ENCODE data around the gene CCDC97. TPM values are rescaled to one million over a fixed set of nuclear protein-coding genes. Genes with fewer than 3 reads are reported as not detected.
A peak's percentile ranks its signal among the peaks of the same experiment; 100 is the strongest.

Gene CCDC97
- total and polyA plus RNA-seq, 2 experiments from 2014 or later: 15.1 to 24.4 TPM

- no peaks in the 10 kb centered on the region for H3K9me2 ChIP-seq (replicated peaks; ENCODE audit: insufficient read depth)
- 91% methylated on average over 10 of the region's 11 CpGs for WGBS (ENCODE audit: low lambda C conversion rate, missing lambda C conversion rate)
- peak overlapping the region; percentile 100 for H3K27ac ChIP-seq
- H2AFZ ChIP-seq: no peak overlapping the region
- H3K4me1 ChIP-seq (ENCODE audit: insufficient read depth): peaks cover 64% of the 10 kb centered on the region
- H3K36me3 ChIP-seq (replicated peaks; ENCODE audit: insufficient read depth, low read depth): no peaks in the 10 kb centered on the region
- H3K27me3 ChIP-seq: no peaks in the 10 kb centered on the region
- no peaks in the 10 kb centered on the region for H4K20me1 ChIP-seq (ENCODE audit: insufficient read depth, poor library complexity, severe bottlenecking)
- H3K79me2 ChIP-seq: no peaks in the 10 kb centered on the region
- DNase-seq (ENCODE audit: low spot score): no peak
- H3K9me3 ChIP-seq (ENCODE audit: low read depth): no peaks in the 10 kb centered on the region
- peak overlapping the region; percentile 71 for H3K4me2 ChIP-seq
- no peak for TF ChIP-seq EZH2 (IDR thresholded peaks at IDR 0.05; ENCODE audit: borderline replicate concordance)
- TF ChIP-seq CTCF (IDR thresholded peaks at IDR 0.05; ENCODE audit: poor library complexity): no peak
- H3K4me3 ChIP-seq: no peak overlapping the region
These were observed 12.5 kb downstream of the CCDC97 start for GRCh38 chr19:41322451-41322850.

GRCh38 chr19:41323023-41323422 is 13.1 kb downstream of the CCDC97 start:
- no peak for TF ChIP-seq EZH2 (IDR thresholded peaks at IDR 0.05; ENCODE audit: borderline replicate concordance)
- TF ChIP-seq CTCF (IDR thresholded peaks at IDR 0.05; ENCODE audit: poor library complexity): no peak

GRCh38 chr19:41323430-41324125 is 13.6 kb downstream of the CCDC97 start:
- Histone ChIP-seq H3K4me2 (peak overlapping the region; percentile 71), H3K4me3 (no peak overlapping the region), H3K4me1 (ENCODE audit: insufficient read depth) (peaks cover 70% of the 10 kb centered on the region), H3K36me3 (replicated peaks; ENCODE audit: insufficient read depth, low read depth) (no peaks in the 10 kb centered on the region), H3K79me2 (no peaks in the 10 kb centered on the region), H3K27ac (peak overlapping the region; percentile 100), H4K20me1 (ENCODE audit: insufficient read depth, poor library complexity, severe bottlenecking) (no peaks in the 10 kb centered on the region), H3K9me2 (replicated peaks; ENCODE audit: insufficient read depth) (no peaks in the 10 kb centered on the region), H3K27me3 (no peaks in the 10 kb centered on the region), H2AFZ (no peak overlapping the region), H3K9me3 (ENCODE audit: low read depth) (no peaks in the 10 kb centered on the region)
- TF ChIP-seq EZH2phosphoT487 (IDR thresholded peaks at IDR 0.05; ENCODE audit: low read depth, severe bottlenecking, unreplicated experiment): no peak
- no peak for TF ChIP-seq CTCF (IDR thresholded peaks at IDR 0.05; ENCODE audit: poor library complexity)
- no peak for TF ChIP-seq EZH2 (IDR thresholded peaks at IDR 0.05; ENCODE audit: borderline replicate concordance)
- peak; percentile 88 for DNase-seq (ENCODE audit: low spot score)
- 21% methylated on average over 12 of the region's 16 CpGs for WGBS (ENCODE audit: low lambda C conversion rate, missing lambda C conversion rate)

More at GRCh38 chr19:41323023-41323422, 13.1 kb downstream of the CCDC97 start:
- Histone ChIP-seq H3K9me3 (ENCODE audit: low read depth) (no peaks in the 10 kb centered on the region), H3K27me3 (no peaks in the 10 kb centered on the region), H2AFZ (no peak overlapping the region), H3K4me3 (no peak overlapping the region), H3K4me1 (ENCODE audit: insufficient read depth) (peaks cover 70% of the 10 kb centered on the region), H3K9me2 (replicated peaks; ENCODE audit: insufficient read depth) (no peaks in the 10 kb centered on the region), H4K20me1 (ENCODE audit: insufficient read depth, poor library complexity, severe bottlenecking) (no peaks in the 10 kb centered on the region), H3K36me3 (replicated peaks; ENCODE audit: insufficient read depth, low read depth) (no peaks in the 10 kb centered on the region), H3K27ac (peak overlapping the region; percentile 100), H3K4me2 (peak overlapping the region; percentile 71), H3K79me2 (no peaks in the 10 kb centered on the region)
- WGBS (ENCODE audit: low lambda C conversion rate, missing lambda C conversion rate): 22% methylated on average over 7 of the region's 7 CpGs
- peak; percentile 51 for DNase-seq (ENCODE audit: low spot score)

Measured in hepatocyte (in vitro differentiated cells).